Fibroblast of lung (primary cell): ENCODE measurements around the gene KIAA1614. TPM values are rescaled to one million over a fixed set of nuclear protein-coding genes. Genes with fewer than 3 reads are reported as not detected.

ENCODE experiments used
- DNase-seq, 2 donors: peaks; one replicate each; pipeline versions ENCODE4 v3.0.0 to v3.0.0-alpha.2; 2010; ENCODE audit warnings: low read depth in 2 of 2
- H2AFZ ChIP-seq: 2 replicates; pipeline ENCODE4 v1.5.1; 2012; ENCODE audit warnings: low read length, control low read depth, inconsistent platforms
- H3K27ac ChIP-seq: 2 replicates; pipeline ENCODE4 v1.5.1; 2011; ENCODE audit warnings: low read length, control low read depth; ENCODE audit not compliant: insufficient read depth
- H3K27me3 ChIP-seq: 2 replicates; pipeline ENCODE4 v1.5.1; 2011; ENCODE audit warnings: mild to moderate bottlenecking, low read length; ENCODE audit not compliant: control insufficient read depth, insufficient read depth
- H3K36me3 ChIP-seq: 2 replicates; pipeline ENCODE4 v1.5.1; 2011; ENCODE audit warnings: low read length; ENCODE audit not compliant: control insufficient read depth, insufficient read depth
- H3K4me1 ChIP-seq: 2 replicates; pipeline ENCODE4 v1.5.1; 2011; ENCODE audit warnings: low read length; ENCODE audit not compliant: control insufficient read depth, insufficient read depth; ENCODE audit errors: extremely low read depth
- H3K4me2 ChIP-seq: 2 replicates; pipeline ENCODE4 v1.5.1; 2011; ENCODE audit warnings: low read length, control low read depth; ENCODE audit not compliant: insufficient read depth; ENCODE audit errors: extremely low read depth
- H3K4me3 ChIP-seq, 4 experiments: fragments of 200-600 bp in 1 of 4; sonication (generic) in 1 of 4; replicated peaks in 1 of 4; 2 replicates each; pipeline ENCODE4 v1.5.1; 2011 to 2016; ENCODE audit warnings: low read length in 4 of 4, low read depth in 3 of 4, mild to moderate bottlenecking in 3 of 4, control low read depth in 2 of 4, inconsistent platforms in 1 of 4, mixed read lengths in 1 of 4; ENCODE audit not compliant: insufficient read depth in 1 of 4; ENCODE audit errors: control extremely low read depth in 1 of 4
- H3K79me2 ChIP-seq: 2 replicates; pipeline ENCODE4 v1.5.1; 2012; ENCODE audit warnings: mild to moderate bottlenecking, low read length, inconsistent platforms; ENCODE audit not compliant: control insufficient read depth, insufficient read depth
- H3K9ac ChIP-seq: 2 replicates; pipeline ENCODE4 v1.5.1; 2011; ENCODE audit warnings: mild to moderate bottlenecking, low read length, control low read depth; ENCODE audit not compliant: insufficient read depth
- H3K9me3 ChIP-seq: 2 replicates; pipeline ENCODE4 v1.5.1; 2012; ENCODE audit warnings: low read depth, low read length; ENCODE audit not compliant: control insufficient read depth, insufficient read depth
- H4K20me1 ChIP-seq: 2 replicates; pipeline ENCODE4 v1.5.1; 2011; ENCODE audit warnings: low read length; ENCODE audit not compliant: control insufficient read depth, insufficient read depth; ENCODE audit errors: extremely low read depth
- EZH2 ChIP-seq: IDR thresholded peaks from 2 replicates; pipeline ENCODE4 v1.5.1; 2012; ENCODE audit warnings: low read length, control low read depth, mild to moderate bottlenecking; ENCODE audit errors: missing control alignments
- polyA plus RNA-seq, 2 donors: library from polyadenylated mRNA; depleted of rRNA in 1 of 2; stranded (reverse) in 1 of 2; unstranded in 1 of 2; fragments of >200 nt; gene quantifications; 2 replicates each; pipeline ENCODE4 v1.2.1, GENCODE V29; 2011 to 2012; ENCODE audit warnings: missing spikeins in 1 of 2
- total RNA-seq: library from RNA; depleted of rRNA; stranded (reverse); fragments of >200 nt; gene quantifications from 2 replicates; pipeline ENCODE4 v1.2.1, GENCODE V29; 2014
- TF ChIP-seq, protein P1 (sequence below), 2 donors: IDR thresholded peaks in 1 of 2; conservative IDR thresholded peaks in 1 of 2; 1 replicate in 1 of 2; 2 replicates in 1 of 2; pipeline ENCODE4 v1.5.1; 2011 to 2012; ENCODE audit warnings: low read length in 2 of 2, control low read depth in 1 of 2, inconsistent platforms in 1 of 2, low read depth in 1 of 2, mild to moderate bottlenecking in 1 of 2

The KIAA1614 gene
- total and polyA plus RNA-seq, 2 donors (not counting 1 experiment from before 2014, with no cell fraction given): 3.0 to 8.1 TPM

DNA sequence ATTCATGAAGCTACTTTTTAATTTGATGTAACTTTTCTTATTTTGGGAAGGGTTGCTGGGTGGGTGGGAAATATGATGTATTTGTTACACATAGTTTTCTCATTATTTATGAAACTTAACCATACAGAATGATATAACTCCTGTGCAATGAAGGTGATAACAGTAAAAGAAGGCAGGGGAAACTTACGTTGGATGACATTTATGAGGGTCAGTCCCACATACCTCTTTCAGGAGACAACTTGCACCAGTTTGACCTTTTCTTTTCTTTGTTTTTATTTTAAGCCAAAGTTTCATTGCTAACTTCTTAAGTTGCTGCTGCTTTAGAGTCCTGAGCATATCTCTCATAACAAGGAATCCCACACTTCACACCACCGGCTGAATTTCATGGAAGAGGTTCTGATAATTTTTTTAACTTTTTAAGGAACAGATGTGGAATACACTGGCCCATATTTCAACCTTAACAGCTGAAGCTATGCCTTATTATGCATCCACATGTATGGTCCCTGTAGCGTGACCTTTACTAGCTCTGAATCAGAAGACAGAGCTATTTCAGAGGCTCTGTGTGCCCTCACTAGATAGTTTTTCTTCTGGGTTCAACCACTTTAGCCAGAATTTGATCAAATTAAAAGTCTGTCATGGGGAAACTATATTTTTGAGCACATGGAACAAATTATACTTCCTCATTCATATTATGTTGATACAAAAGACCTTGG lies 28.0 kb upstream of the KIAA1614 start:
- Histone ChIP-seq H2AFZ (no peak overlapping the region), H4K20me1 (no peaks in the 10 kb centered on the region), H3K9me3 (no peaks in the 10 kb centered on the region), H3K27me3 (no peaks in the 10 kb centered on the region), H3K4me3 (no peak overlapping the region), H3K36me3 (no peaks in the 10 kb centered on the region), H3K9ac (no peak overlapping the region), H3K4me2 (no peak overlapping the region), H3K4me1 (no peaks in the 10 kb centered on the region), H3K79me2 (no peaks in the 10 kb centered on the region), H3K27ac (no peak overlapping the region)
- DNase-seq: no peak
- no peak for TF ChIP-seq EZH2
- TF ChIP-seq, protein P1, sequence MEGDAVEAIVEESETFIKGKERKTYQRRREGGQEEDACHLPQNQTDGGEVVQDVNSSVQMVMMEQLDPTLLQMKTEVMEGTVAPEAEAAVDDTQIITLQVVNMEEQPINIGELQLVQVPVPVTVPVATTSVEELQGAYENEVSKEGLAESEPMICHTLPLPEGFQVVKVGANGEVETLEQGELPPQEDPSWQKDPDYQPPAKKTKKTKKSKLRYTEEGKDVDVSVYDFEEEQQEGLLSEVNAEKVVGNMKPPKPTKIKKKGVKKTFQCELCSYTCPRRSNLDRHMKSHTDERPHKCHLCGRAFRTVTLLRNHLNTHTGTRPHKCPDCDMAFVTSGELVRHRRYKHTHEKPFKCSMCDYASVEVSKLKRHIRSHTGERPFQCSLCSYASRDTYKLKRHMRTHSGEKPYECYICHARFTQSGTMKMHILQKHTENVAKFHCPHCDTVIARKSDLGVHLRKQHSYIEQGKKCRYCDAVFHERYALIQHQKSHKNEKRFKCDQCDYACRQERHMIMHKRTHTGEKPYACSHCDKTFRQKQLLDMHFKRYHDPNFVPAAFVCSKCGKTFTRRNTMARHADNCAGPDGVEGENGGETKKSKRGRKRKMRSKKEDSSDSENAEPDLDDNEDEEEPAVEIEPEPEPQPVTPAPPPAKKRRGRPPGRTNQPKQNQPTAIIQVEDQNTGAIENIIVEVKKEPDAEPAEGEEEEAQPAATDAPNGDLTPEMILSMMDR (conservative IDR thresholded peaks at IDR 0.05 in 1 of 2, IDR thresholded peaks at IDR 0.05 in 1 of 2; ENCODE audit: low read depth in 1 of 2, low read length in 2 of 2): no peak

DNA sequence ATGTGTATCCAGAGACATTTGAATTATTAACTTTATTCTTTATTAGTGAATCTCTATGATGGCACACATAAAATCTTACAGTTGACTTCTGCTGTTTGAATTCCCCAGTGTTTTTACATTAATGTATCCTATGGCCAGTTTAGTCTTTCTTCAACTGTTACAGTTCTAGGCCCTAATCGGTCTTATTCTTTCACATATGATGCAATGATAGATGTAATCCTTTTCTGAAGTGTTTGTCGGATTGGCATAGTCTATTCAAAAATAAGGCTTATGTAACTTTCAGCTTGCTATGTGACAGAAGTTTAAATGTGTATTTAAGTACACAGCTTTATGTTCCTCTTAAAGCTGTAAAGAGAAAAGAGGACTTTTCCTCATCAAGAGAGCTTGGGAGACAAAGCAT lies 26.4 kb upstream of the KIAA1614 start:
- Histone ChIP-seq H4K20me1 (no peaks in the 10 kb centered on the region), H3K79me2 (no peaks in the 10 kb centered on the region)
- DNase-seq: no peak

DNA sequence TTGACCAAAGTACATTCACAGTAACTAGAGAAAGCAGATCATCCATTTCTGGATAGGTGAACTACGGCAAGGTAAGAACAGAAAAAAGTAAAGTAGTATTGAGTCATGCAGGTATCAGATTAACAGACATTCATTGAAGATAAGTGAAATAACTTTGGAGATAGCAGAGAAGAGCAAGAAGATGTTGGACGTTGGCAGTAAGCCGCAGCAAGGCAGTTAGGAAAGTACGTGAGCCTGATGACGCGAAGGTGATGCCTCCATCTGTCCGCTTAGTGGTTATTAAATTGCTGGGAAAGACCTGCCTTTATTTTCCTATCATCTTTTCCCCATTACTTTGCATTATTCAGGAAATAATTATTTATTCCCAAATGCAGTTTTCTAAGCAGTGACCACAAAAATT lies 24.9 kb upstream of the KIAA1614 start:
- Histone ChIP-seq H3K27ac (no peak overlapping the region), H3K9ac (no peak overlapping the region), H3K4me3 (no peak overlapping the region), H3K79me2 (no peaks in the 10 kb centered on the region), H3K27me3 (no peaks in the 10 kb centered on the region), H3K4me2 (no peak overlapping the region), H3K4me1 (no peaks in the 10 kb centered on the region), H3K36me3 (no peaks in the 10 kb centered on the region), H3K9me3 (no peaks in the 10 kb centered on the region), H4K20me1 (no peaks in the 10 kb centered on the region), H2AFZ (no peak overlapping the region)
- TF ChIP-seq EZH2: no peak
- TF ChIP-seq, protein P1 (conservative IDR thresholded peaks at IDR 0.05 in 1 of 2, IDR thresholded peaks at IDR 0.05 in 1 of 2; ENCODE audit: low read depth in 1 of 2, low read length in 2 of 2): no peak
- no peak for DNase-seq

More for the DNA sequence above, 26.4 kb upstream of the KIAA1614 start:
- no peak overlapping the region for H3K4me2 ChIP-seq
- no peaks in the 10 kb centered on the region for H3K27me3 ChIP-seq
- TF ChIP-seq EZH2: no peak
- TF ChIP-seq, protein P1 (conservative IDR thresholded peaks at IDR 0.05 in 1 of 2, IDR thresholded peaks at IDR 0.05 in 1 of 2; ENCODE audit: low read depth in 1 of 2, low read length in 2 of 2): no peak
- no peaks in the 10 kb centered on the region for H3K9me3 ChIP-seq
- no peak overlapping the region for H3K9ac ChIP-seq
- H3K36me3 ChIP-seq: no peaks in the 10 kb centered on the region
- H3K4me3 ChIP-seq: no peak overlapping the region
- no peak overlapping the region for H2AFZ ChIP-seq
- no peak overlapping the region for H3K27ac ChIP-seq
- H3K4me1 ChIP-seq: no peaks in the 10 kb centered on the region
